PC-9 (cell line): ENCODE data around the gene NAV3.

Experiments used
- CTCF ChIP-seq: fragments of 200-600 bp; sonication (generic); conservative IDR thresholded peaks from 2 replicates; pipeline ENCODE4 v1.6.1; 2017; ENCODE audit warnings: mixed run types, antibody characterized with exemption, mild to moderate bottlenecking, moderate library complexity
- EZH2 ChIP-seq: fragments of 200-600 bp; sonication (generic); IDR thresholded peaks from 2 replicates; pipeline ENCODE4 v1.8.0; 2017; ENCODE audit warnings: antibody characterized with exemption, low read depth

- TF ChIP-seq CTCF (no peak), EZH2 (no peak)
Measured at GRCh38 chr12:77998236-77998786, 167.6 kb downstream of the NAV3 start.
